HEK293 (cell line): ENCODE data around the gene EVL.

Experiments
- CTCF ChIA-PET: fragments of 350-600 bp; formaldehyde crosslinking; extraction: SDS; loops from one replicate; lab custom pipeline; 2021; ENCODE audit warnings: antibody characterized with exemption; lab: Yijun Ruan, JAX
- POLR2A ChIA-PET: fragments of 300-600 bp; formaldehyde crosslinking; extraction: SDS; loops from one replicate; lab custom pipeline; 2020; ENCODE audit warnings: antibody characterized with exemption, inconsistent platforms; lab: Yijun Ruan, JAX
- H3K27ac ChIP-seq: fragments of 200-500 bp; sonication (Bioruptor generic); 2 replicates; pipeline ENCODE4 v1.5.1; 2014; ENCODE audit warnings: low read depth, low read length, control low read depth, inconsistent platforms; ENCODE audit errors: extremely low read depth
- H3K36me3 ChIP-seq, 2 experiments: fragments of 200-500 bp in 1 of 2; sonication (Bioruptor generic) in 1 of 2; 1 replicate in 1 of 2; 2 replicates in 1 of 2; pipeline ENCODE4 v1.5.1; 2014 to 2017; ENCODE audit warnings: inconsistent platforms in 2 of 2, low read length in 2 of 2; ENCODE audit not compliant: control insufficient read depth in 2 of 2, insufficient read depth in 1 of 2
- H3K4me1 ChIP-seq: fragments of 200-500 bp; sonication (Bioruptor generic); 2 replicates; pipeline ENCODE4 v1.5.1; 2014; ENCODE audit warnings: mild to moderate bottlenecking, low read length, inconsistent platforms; ENCODE audit not compliant: control insufficient read depth, insufficient read depth
- H3K4me3 ChIP-seq: 2 replicates; pipeline ENCODE4 v1.5.1; 2011; ENCODE audit warnings: low read depth, mild to moderate bottlenecking, control low read depth, low read length, moderate library complexity
- H3K9me3 ChIP-seq: fragments of 200-500 bp; sonication (Bioruptor generic); 2 replicates; pipeline ENCODE4 v1.5.1; 2014; ENCODE audit warnings: low read depth, low read length, inconsistent platforms; ENCODE audit not compliant: control insufficient read depth, insufficient read depth
- BCL11A ChIP-seq: fragments of 450-650 bp; formaldehyde crosslinking; IDR thresholded peaks from 2 replicates; pipeline ENCODE4 v1.5.1; 2016; ENCODE audit warnings: low read depth, missing biosample characterization, missing genetic modification characterization
- EGR2 ChIP-seq: fragments of 450-650 bp; formaldehyde crosslinking; IDR thresholded peaks from 2 replicates; pipeline ENCODE4 v1.5.1; 2016; ENCODE audit warnings: low read depth, missing biosample characterization, missing genetic modification characterization
- GLI4 ChIP-seq: fragments of 450-650 bp; formaldehyde crosslinking; IDR thresholded peaks from 2 replicates; pipeline ENCODE4 v1.5.1; 2016; ENCODE audit warnings: missing biosample characterization, missing genetic modification characterization
- GLIS1 ChIP-seq: fragments of 450-650 bp; formaldehyde crosslinking; IDR thresholded peaks from 2 replicates; pipeline ENCODE4 v1.5.1; 2016; ENCODE audit warnings: missing biosample characterization, missing genetic modification characterization
- KLF1 ChIP-seq: fragments of 450-650 bp; formaldehyde crosslinking; IDR thresholded peaks from 2 replicates; pipeline ENCODE4 v1.5.1; 2016; ENCODE audit warnings: missing biosample characterization, missing genetic modification characterization
- KLF17 ChIP-seq: fragments of 450-650 bp; formaldehyde crosslinking; IDR thresholded peaks from 2 replicates; pipeline ENCODE4 v1.5.1; 2016; ENCODE audit warnings: missing biosample characterization, missing genetic modification characterization
- KLF9 ChIP-seq: fragments of 450-650 bp; formaldehyde crosslinking; IDR thresholded peaks from 2 replicates; pipeline ENCODE4 v1.5.1; 2016; ENCODE audit warnings: missing biosample characterization, missing genetic modification characterization, low read depth
- SP3 ChIP-seq: fragments of 450-650 bp; formaldehyde crosslinking; IDR thresholded peaks from 2 replicates; pipeline ENCODE4 v1.5.1; 2016; ENCODE audit warnings: missing biosample characterization, missing genetic modification characterization
- ZBTB6 ChIP-seq: fragments of 450-650 bp; formaldehyde crosslinking; IDR thresholded peaks from 2 replicates; pipeline ENCODE4 v1.5.1; 2017; ENCODE audit warnings: missing biosample characterization, missing genetic modification characterization
- ZFHX2 ChIP-seq: fragments of 450-650 bp; formaldehyde crosslinking; conservative IDR thresholded peaks from 2 replicates; pipeline ENCODE4 v1.5.1; 2016; ENCODE audit warnings: missing biosample characterization, missing genetic modification characterization
- ZNF157 ChIP-seq: fragments of 450-650 bp; formaldehyde crosslinking; IDR thresholded peaks from 2 replicates; pipeline ENCODE4 v1.5.1; 2016; ENCODE audit warnings: missing biosample characterization, missing genetic modification characterization
- ZNF292 ChIP-seq: fragments of 450-650 bp; formaldehyde crosslinking; IDR thresholded peaks from 2 replicates; pipeline ENCODE4 v1.5.1; 2016; ENCODE audit warnings: low read depth, missing biosample characterization, missing genetic modification characterization, borderline replicate concordance
- ZNF37A ChIP-seq: fragments of 450-650 bp; IDR thresholded peaks from 2 replicates; pipeline ENCODE4 v1.5.1; 2018; ENCODE audit warnings: missing biosample characterization, missing genetic modification characterization
- ZNF398 ChIP-seq: fragments of 450-650 bp; formaldehyde crosslinking; IDR thresholded peaks from 2 replicates; pipeline ENCODE4 v1.5.1; 2017; ENCODE audit warnings: missing biosample characterization, missing genetic modification characterization
- ZNF416 ChIP-seq: fragments of 450-650 bp; formaldehyde crosslinking; IDR thresholded peaks from 2 replicates; pipeline ENCODE4 v1.5.1; 2016; ENCODE audit warnings: missing biosample characterization, missing genetic modification characterization
- ZNF561 ChIP-seq: fragments of 450-650 bp; IDR thresholded peaks from 2 replicates; pipeline ENCODE4 v1.5.1; 2018; ENCODE audit warnings: missing biosample characterization, missing genetic modification characterization, borderline replicate concordance
- ZNF571 ChIP-seq: fragments of 450-650 bp; formaldehyde crosslinking; IDR thresholded peaks from 2 replicates; pipeline ENCODE4 v1.5.0; 2017; ENCODE audit warnings: missing biosample characterization, missing genetic modification characterization
- ZNF610 ChIP-seq: fragments of 450-650 bp; formaldehyde crosslinking; IDR thresholded peaks from 2 replicates; pipeline ENCODE4 v1.5.1; 2016; ENCODE audit warnings: missing biosample characterization, missing genetic modification characterization, borderline replicate concordance
- ZNF629 ChIP-seq: fragments of 450-650 bp; formaldehyde crosslinking; IDR thresholded peaks from 2 replicates; pipeline ENCODE4 v1.5.1; 2017; ENCODE audit warnings: missing biosample characterization, missing genetic modification characterization
- ZNF692 ChIP-seq: fragments of 450-650 bp; formaldehyde crosslinking; IDR thresholded peaks from 2 replicates; pipeline ENCODE4 v1.5.1; 2016; ENCODE audit warnings: missing biosample characterization, missing genetic modification characterization
- TF ChIP-seq, protein P1 (sequence below): fragments of 450-650 bp; formaldehyde crosslinking; IDR thresholded peaks from 2 replicates; pipeline ENCODE4 v1.5.1; 2016; ENCODE audit warnings: missing biosample characterization, missing genetic modification characterization

Gene EVL

DNA sequence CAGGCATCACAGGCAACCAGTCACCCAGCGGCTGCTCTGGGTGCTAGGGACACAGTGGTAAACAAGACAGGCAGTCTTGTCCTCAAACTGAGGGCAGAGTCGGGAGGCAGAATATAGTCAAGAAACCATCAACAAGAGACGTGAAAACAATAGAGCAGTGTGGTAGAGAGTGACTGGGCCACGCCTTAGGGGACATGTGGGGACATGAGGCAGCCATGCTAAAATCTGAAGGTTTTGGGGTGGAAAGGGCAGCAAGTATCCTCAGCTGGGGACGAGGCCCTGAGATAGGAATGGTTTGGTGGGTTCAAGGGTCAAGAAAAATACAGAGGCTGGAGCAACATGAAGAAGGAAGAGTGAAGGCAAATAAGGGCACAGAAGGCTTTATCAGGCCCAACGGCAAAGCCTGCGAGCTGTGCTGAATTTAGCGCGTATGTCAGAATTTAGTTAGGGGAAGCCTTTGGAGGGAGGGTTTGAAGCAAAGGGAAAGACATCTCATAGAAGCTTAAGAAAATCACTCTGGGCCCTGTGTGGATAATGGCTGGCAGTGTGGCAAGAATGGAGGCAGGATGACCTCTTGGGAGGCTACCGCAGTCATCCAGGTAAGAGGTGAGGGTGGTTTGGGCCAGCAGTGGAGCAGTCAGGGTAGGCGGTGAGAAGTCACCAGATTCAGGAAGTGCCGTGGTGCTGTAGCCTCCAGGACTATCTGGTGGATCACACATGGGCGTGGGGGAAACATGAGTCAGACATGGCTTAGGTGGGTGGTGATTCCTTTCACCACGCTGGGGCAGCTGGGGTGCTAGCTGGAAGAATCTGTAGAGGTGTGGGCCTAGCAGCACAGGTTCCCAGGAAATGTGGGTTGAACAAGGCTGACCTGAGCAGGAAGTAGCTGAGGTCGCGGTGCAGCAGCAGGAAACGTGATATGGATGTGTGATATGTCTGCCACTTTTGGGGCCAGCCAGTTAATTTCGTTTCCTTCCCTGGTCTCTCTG, 3.0 kb downstream of the EVL start:
- TF ChIP-seq EGR2, result peak; percentile 96
- TF ChIP-seq ZFHX2, result peak; percentile 98
- peak; percentile 80 for TF ChIP-seq KLF1
- TF ChIP-seq ZNF157 (tag by site-specific recombination), result no peak
- TF ChIP-seq KLF9 (tag by site-specific recombination), result no peak
- TF ChIP-seq, all 188 proteins: peak for 3
- Histone ChIP-seq H3K27ac (no peak overlapping the region), H3K4me3 (no peak overlapping the region), H3K36me3 (no peaks in the 10 kb centered on the region), H3K9me3 (no peaks in the 10 kb centered on the region), H3K4me1 (peaks cover 9% of the 10 kb centered on the region)
- ChIA-PET CTCF (interaction anchor here (1.3 to 1.5 kb wide), 3 partner anchors 10 to 86 kb away, joined by 3 to 6 read pairs (median 3); no protein-coding TSS in a partner anchor), POLR2A (no interaction called here)

GRCh38 chr14:100069161-100069800, 4.1 kb downstream of the EVL start:
- POLR2A ChIA-PET, result no interaction called here
- TF ChIP-seq ZNF37A (tag by site-specific recombination) (no peak), GLIS1 (tag by site-specific recombination) (no peak), KLF1 (no peak), ZNF610 (tag by site-specific recombination) (no peak), KLF17 (tag by site-specific recombination) (no peak)
- TF ChIP-seq, protein P1, sequence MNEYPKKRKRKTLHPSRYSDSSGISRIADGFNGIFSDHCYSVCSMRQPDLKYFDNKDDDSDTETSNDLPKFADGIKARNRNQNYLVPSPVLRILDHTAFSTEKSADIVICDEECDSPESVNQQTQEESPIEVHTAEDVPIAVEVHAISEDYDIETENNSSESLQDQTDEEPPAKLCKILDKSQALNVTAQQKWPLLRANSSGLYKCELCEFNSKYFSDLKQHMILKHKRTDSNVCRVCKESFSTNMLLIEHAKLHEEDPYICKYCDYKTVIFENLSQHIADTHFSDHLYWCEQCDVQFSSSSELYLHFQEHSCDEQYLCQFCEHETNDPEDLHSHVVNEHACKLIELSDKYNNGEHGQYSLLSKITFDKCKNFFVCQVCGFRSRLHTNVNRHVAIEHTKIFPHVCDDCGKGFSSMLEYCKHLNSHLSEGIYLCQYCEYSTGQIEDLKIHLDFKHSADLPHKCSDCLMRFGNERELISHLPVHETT, result no peak
- CTCF ChIA-PET, result interaction anchor here (1.3 to 1.5 kb wide), 3 partner anchors 9 to 87 kb away, joined by 3 to 6 read pairs (median 3); no protein-coding TSS in a partner anchor
- H3K9me3 ChIP-seq, result no peaks in the 10 kb centered on the region
- H3K27ac ChIP-seq, result no peak overlapping the region
- no peaks in the 10 kb centered on the region for H3K36me3 ChIP-seq
- no peak overlapping the region for H3K4me3 ChIP-seq
- H3K4me1 ChIP-seq, result peaks cover 8% of the 10 kb centered on the region; the same call in 1 of the 2 replicates

DNA sequence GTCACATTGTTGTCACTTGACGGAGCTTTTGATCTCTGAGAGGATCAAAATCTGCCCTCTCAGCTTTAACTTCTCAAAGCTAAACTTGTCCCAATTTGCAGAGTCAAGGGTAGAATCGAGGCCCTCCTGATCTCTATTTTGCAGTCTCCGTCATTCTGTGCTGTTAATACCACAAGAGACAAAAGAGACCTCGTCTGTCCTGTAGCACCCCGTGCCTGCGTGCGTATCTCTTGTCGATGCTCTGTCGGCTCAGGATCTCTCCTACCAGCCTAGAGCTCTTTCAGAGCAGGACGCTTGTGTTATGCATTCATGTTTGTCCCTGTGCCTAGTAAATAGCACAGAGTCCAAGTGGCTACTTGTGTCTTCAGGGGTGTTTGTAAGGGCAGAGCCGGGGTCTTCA, 5.1 kb downstream of the EVL start:
- Histone ChIP-seq H3K36me3 (no peaks in the 10 kb centered on the region), H3K9me3 (no peaks in the 10 kb centered on the region), H3K4me3 (no peak overlapping the region), H3K27ac (no peak overlapping the region), H3K4me1 (peaks cover 7% of the 10 kb centered on the region; the same call in 1 of the 2 replicates)
- ChIA-PET POLR2A (no interaction called here), CTCF (interaction anchor here (1.4 to 1.7 kb wide), 2 partner anchors 87 to 88 kb away, joined by 3 to 7 read pairs; no protein-coding TSS in a partner anchor)
- TF ChIP-seq GLI4 (tag by site-specific recombination), result no peak
- TF ChIP-seq, protein P1, result no peak
- TF ChIP-seq SP3 (tag by site-specific recombination), result no peak
- no peak for TF ChIP-seq ZNF292 (tag by site-specific recombination)
- no peak for TF ChIP-seq ZBTB6 (tag by site-specific recombination)
- TF ChIP-seq ZNF416, result no peak
- no peak for TF ChIP-seq ZNF692 (tag by site-specific recombination)
- TF ChIP-seq ZNF398 (tag by site-specific recombination), result no peak
- TF ChIP-seq ZNF571 (tag by site-specific recombination), result no peak
- no peak for TF ChIP-seq ZNF561
- no peak for TF ChIP-seq BCL11A (tag by site-specific recombination)
- TF ChIP-seq ZNF629 (tag by site-specific recombination), result no peak
